OCI-LY7 (cell line): ENCODE measurements around the gene PPM1N. TPM values are rescaled to one million over a fixed set of nuclear protein-coding genes. Genes with fewer than 3 reads are reported as not detected.

Experiments
- BruUV-seq: library from RNA; stranded (reverse); fragments of 400-500 nt; replicated peaks from 2 replicates; lab custom pipeline; 2021; lab: Mats Ljungman, UMichigan
- CTCF ChIA-PET: fragments of 300-600 bp; sonication (Branson Sonifier 250); formaldehyde crosslinking; loops from one replicate; lab custom pipeline; 2022; ENCODE audit warnings: antibody characterized with exemption; ENCODE audit not compliant: unreplicated experiment; lab: Charles Lee
- POLR2A ChIA-PET: fragments of 300-600 bp; sonication (Branson Sonifier 250); formaldehyde crosslinking; loops from one replicate; lab custom pipeline; 2022; ENCODE audit warnings: antibody characterized with exemption; lab: Charles Lee
- DNase-seq: peaks from one replicate; pipeline ENCODE4 v3.0.0-alpha.2; 2015; ENCODE audit warnings: low spot score
- H2AFZ ChIP-seq: fragments of 200-600 bp; sonication (generic), shearing (Covaris generic); 2 replicates; pipeline ENCODE4 v1.6.1; 2014; ENCODE audit warnings: mild to moderate bottlenecking, antibody characterized with exemption, low read length, moderate library complexity
- H3K27ac ChIP-seq: fragments of 200-600 bp; sonication (generic); 2 replicates; pipeline ENCODE4 v1.5.1; 2014; ENCODE audit warnings: mixed run types, low read depth, mild to moderate bottlenecking, moderate library complexity, low read length, inconsistent platforms; ENCODE audit not compliant: poor library complexity, severe bottlenecking
- H3K36me3 ChIP-seq: fragments of 200-600 bp; sonication (generic); 2 replicates; pipeline ENCODE4 v1.6.1; 2014; ENCODE audit warnings: mild to moderate bottlenecking, antibody characterized with exemption, low read length, moderate library complexity, mixed read lengths; ENCODE audit not compliant: insufficient read depth
- H3K4me1 ChIP-seq: fragments of 200-600 bp; sonication (generic); 2 replicates; pipeline ENCODE4 v1.5.1; 2014; ENCODE audit warnings: mild to moderate bottlenecking, low read length; ENCODE audit not compliant: insufficient read depth, poor library complexity, severe bottlenecking
- H3K4me2 ChIP-seq: fragments of 200-600 bp; sonication (generic); 2 replicates; pipeline ENCODE4 v1.6.1; 2014; ENCODE audit warnings: mild to moderate bottlenecking, low read length
- H3K4me3 ChIP-seq: fragments of 200-600 bp; sonication (generic); 2 replicates; pipeline ENCODE4 v1.5.1; 2014; ENCODE audit warnings: mild to moderate bottlenecking, low read depth, low read length; ENCODE audit not compliant: poor library complexity, severe bottlenecking
- H3K79me2 ChIP-seq: fragments of 200-600 bp; sonication (generic); 2 replicates; pipeline ENCODE4 v1.6.1; 2016; ENCODE audit warnings: low read depth, mild to moderate bottlenecking, low read length, moderate library complexity, mixed read lengths; ENCODE audit not compliant: insufficient read depth
- H3K9me2 ChIP-seq: fragments of 200-600 bp; sonication (generic); 2 replicates; pipeline ENCODE4 v1.6.1; 2016; ENCODE audit warnings: mild to moderate bottlenecking, low read length, mixed read lengths; ENCODE audit not compliant: insufficient read depth
- H3K9me3 ChIP-seq: fragments of 200-600 bp; sonication (generic); 2 replicates; pipeline ENCODE4 v1.6.1; 2014; ENCODE audit warnings: mild to moderate bottlenecking, mixed run types, low read length, mixed read lengths
- H4K20me1 ChIP-seq: fragments of 200-600 bp; sonication (generic); 2 replicates; pipeline ENCODE4 v1.6.1; 2014; ENCODE audit warnings: mild to moderate bottlenecking, antibody characterized with exemption, low read length, moderate library complexity, mixed read lengths; ENCODE audit not compliant: insufficient read depth
- CTCF ChIP-seq: fragments of 200-600 bp; sonication (generic); conservative IDR thresholded peaks from 2 replicates; pipeline ENCODE4 v1.5.1; 2014; ENCODE audit warnings: mild to moderate bottlenecking, antibody characterized with exemption, low read length, moderate library complexity, mixed read lengths
- EZH2phosphoT487 ChIP-seq: fragments of 200-600 bp; sonication (generic); IDR thresholded peaks from 2 replicates; pipeline ENCODE4 v1.6.1; 2018; ENCODE audit warnings: low read depth, borderline replicate concordance, mild to moderate bottlenecking, mixed run types, antibody characterized with exemption, low read length, moderate library complexity, mixed read lengths
- intact Hi-C: fragments of 100-400 bp; cut with micrococcal nuclease; formaldehyde crosslinking; loops from one replicate; pipeline ENCODE4 v1.10.0; 2022; ENCODE audit not compliant: unreplicated experiment
- total RNA-seq, 2 experiments: library from RNA; depleted of rRNA in 1 of 2; stranded (reverse); fragments of >200 nt in 1 of 2; shearing (Covaris generic) in 1 of 2; gene quantifications; 2 replicates each; pipeline ENCODE4 v1.2.3, GENCODE V29; 2014 to 2022

The PPM1N gene
- total RNA-seq, 2 experiments from 2014 or later, result 1.6 to 2.8 TPM

GRCh38 chr19:45505151-45505995, 7.1 kb downstream of the PPM1N start:
- BruUV-seq, result no TSS peak

GRCh38 chr19:45505996-45506245, 7.7 kb downstream of the PPM1N start:
- peak overlapping the region; percentile 99 for H3K4me2 ChIP-seq
- ChIA-PET POLR2A (no interaction called here), CTCF (no interaction called here)
- no TSS peak for BruUV-seq
- intact Hi-C loops, result loop anchor here (5.0 kb wide), 2 partner anchors 51 to 136 kb away; no protein-coding TSS in a partner anchor
- no peaks in the 10 kb centered on the region for H4K20me1 ChIP-seq
- TF ChIP-seq EZH2phosphoT487 (no peak), CTCF (no peak)
- H3K9me3 ChIP-seq, result no peaks in the 10 kb centered on the region
- H2AFZ ChIP-seq, result peak overlapping the region; percentile 85
- H3K9me2 ChIP-seq, result no peaks in the 10 kb centered on the region
- H3K4me1 ChIP-seq, result peaks cover 31% of the 10 kb centered on the region
- H3K79me2 ChIP-seq, result peaks cover 18% of the 10 kb centered on the region
- no peaks in the 10 kb centered on the region for H3K36me3 ChIP-seq
- H3K27ac ChIP-seq, result peak overlapping the region; percentile 85
- no peak for DNase-seq
- peak overlapping the region; percentile 92 for H3K4me3 ChIP-seq

More at GRCh38 chr19:45505151-45505995, 7.1 kb downstream of the PPM1N start:
- CTCF ChIA-PET, result interaction anchor here (0.7 kb wide), 1 partner anchor 20 kb away, joined by 3 read pairs; no protein-coding TSS in a partner anchor
- Histone ChIP-seq H3K4me2 (peak overlapping the region; percentile 99), H3K9me2 (no peaks in the 10 kb centered on the region), H3K79me2 (peaks cover 18% of the 10 kb centered on the region), H3K9me3 (no peaks in the 10 kb centered on the region), H2AFZ (no peak overlapping the region; the same call in 1 of the 2 replicates), H4K20me1 (no peaks in the 10 kb centered on the region), H3K27ac (no peak overlapping the region), H3K36me3 (no peaks in the 10 kb centered on the region), H3K4me1 (peaks cover 31% of the 10 kb centered on the region), H3K4me3 (peak overlapping the region; percentile 92)
- intact Hi-C loops, result loop anchor here (5.0 kb wide), 2 partner anchors 52 to 137 kb away; no protein-coding TSS in a partner anchor
- TF ChIP-seq EZH2phosphoT487 (no peak), CTCF (no peak)
- DNase-seq, result no peak
- POLR2A ChIA-PET, result interaction anchor here (0.5 to 0.6 kb wide), 2 partner anchors 50 to 122 kb away, joined by 3 read pairs; no protein-coding TSS in a partner anchor
